GM10847 (cell line): ENCODE results near the gene KRT23.

Source experiments
- POLR2A ChIP-seq: IDR thresholded peaks from 2 replicates; pipeline ENCODE4 v1.6.1; 2011; ENCODE audit not compliant: insufficient read length; ENCODE audit errors: extremely low read depth

The KRT23 gene

GRCh38 chr17:40953881-40954280 is 16.4 kb upstream of the KRT23 start:
- TF ChIP-seq POLR2A = no peak

- TF ChIP-seq POLR2A = no peak
Observed at GRCh38 chr17:40952661-40953060, 15.2 kb upstream of the KRT23 start.

DNA sequence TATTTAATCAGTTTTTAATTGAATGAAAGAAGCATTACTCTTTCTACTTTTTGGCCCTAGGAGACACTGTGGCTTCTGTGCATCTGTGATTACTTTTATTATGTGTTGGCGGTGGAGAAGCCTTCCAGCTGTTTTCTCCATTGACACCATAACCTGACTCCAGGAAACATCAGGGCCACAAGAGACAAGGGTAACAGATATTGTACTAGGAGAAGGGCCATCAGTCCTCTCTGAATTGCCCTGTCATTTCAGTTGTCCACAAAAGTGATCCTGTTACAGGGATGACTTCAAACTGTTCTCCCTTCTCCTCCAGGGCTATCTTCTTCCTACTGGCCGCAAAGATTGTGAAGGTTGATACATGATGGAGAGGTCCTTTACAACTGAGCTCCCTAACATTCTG is 14.7 kb upstream of the KRT23 start:
- no peak for TF ChIP-seq POLR2A

GRCh38 chr17:40951011-40951622 is 13.7 kb upstream of the KRT23 start:
- no peak for TF ChIP-seq POLR2A

- no peak for TF ChIP-seq POLR2A
Observed at GRCh38 chr17:40950176-40950575, 12.7 kb upstream of the KRT23 start.

DNA sequence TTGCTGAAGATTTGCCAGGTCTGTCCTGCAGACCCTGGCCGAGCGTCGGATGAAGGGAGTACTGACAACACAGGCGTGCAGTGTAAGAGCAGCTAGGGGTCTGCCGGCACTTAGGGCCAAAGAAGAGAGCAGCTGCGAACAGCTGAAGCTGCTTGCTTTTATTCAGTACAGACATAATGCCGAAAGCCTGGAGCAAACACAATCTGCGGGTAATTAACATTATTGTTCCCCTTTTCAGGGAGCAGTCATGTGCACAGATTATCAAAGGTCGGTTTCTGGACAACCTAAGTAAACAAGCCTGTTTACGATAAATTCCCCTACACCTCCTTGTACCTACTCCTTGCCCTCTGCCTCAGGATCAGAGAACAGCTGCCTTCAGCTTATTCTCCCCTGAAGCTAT is 12.0 kb upstream of the KRT23 start:
- TF ChIP-seq POLR2A = no peak

DNA sequence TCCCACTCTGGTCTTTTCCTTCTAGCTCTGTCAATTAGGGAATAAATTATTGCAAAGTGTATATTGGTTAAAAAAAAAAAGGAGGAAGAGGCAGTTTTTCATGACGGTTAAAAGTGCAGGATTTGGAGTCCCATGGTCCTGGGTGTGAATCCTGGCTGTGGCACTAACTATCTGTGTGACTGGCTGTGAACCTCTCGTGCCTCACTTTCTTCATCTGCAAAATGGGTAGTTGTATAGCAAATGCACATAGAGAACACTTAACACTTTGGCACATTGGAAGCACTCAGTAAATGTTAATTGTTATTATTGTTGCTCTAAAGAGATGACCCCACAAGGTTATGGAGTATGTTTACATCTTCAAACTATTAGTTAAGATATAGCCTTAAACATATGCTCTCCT is 10.5 kb upstream of the KRT23 start:
- TF ChIP-seq POLR2A = no peak

- TF ChIP-seq POLR2A = no peak
Observed at GRCh38 chr17:40945414-40945813, 8.0 kb upstream of the KRT23 start.

DNA sequence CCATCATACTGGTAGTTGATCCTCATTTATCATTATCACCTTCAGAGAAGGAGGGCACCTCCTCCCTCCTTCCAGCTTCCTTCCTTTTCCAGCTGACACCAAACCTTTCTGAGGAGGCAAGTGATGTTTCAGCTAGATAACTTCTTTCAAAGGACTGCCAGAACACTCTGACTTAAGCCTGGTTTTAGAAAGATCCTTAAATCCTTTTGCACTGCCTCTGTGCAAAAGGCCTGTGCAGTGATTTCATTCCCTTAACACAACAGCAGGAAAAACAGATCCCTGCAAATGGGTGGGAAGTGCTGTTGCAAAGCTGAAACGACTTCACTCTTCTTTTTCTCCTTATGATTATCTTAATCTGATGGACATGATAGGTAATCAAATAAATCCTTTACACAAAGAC is 7.1 kb upstream of the KRT23 start:
- no peak for TF ChIP-seq POLR2A

DNA sequence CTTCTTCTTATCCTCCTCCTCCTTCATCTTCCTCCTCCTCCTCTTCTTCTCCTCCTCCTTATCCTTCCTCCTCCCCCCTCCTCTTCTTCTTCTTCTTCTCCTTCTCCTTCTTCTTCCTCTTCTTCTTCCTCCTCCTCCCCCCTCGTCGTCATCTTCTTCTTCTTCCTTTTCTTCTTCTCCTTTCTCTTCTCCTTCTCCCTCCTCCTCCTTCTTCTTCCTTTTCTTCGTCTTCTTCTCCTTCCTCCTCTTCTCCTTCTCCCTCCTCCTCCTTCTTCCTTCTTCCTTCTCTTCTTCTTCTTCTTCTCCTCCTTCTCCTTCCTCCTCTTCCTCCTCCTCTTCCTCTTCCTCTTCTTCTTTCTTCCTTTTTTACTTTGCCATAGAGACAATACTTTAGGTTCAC is 5.1 kb upstream of the KRT23 start:
- TF ChIP-seq POLR2A = no peak

DNA sequence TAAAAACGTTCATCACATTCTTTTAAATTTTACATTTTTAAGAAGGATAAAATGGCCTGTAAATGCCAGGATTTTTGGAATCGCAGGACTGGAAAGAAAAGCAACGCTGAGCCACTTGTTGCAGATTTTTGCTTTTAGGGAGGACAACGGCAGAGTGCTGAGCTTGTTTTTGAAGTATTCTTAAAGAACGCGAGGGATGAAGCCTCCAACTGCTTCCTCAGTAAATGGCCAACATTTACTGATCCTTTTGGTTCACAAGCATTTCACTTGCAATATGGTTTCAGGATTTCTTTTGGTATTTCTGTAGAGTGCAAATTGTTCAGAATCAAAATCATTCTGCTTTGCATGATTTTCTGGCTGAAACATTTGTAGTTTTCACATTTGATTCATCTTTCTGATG is 2.8 kb upstream of the KRT23 start:
- no peak for TF ChIP-seq POLR2A

GRCh38 chr17:40938981-40939380 is 1.5 kb upstream of the KRT23 start:
- no peak for TF ChIP-seq POLR2A

- no peak for TF ChIP-seq POLR2A
Observed at GRCh38 chr17:40936976-40937375, 470 bp downstream of the KRT23 start.

GRCh38 chr17:40936437-40936971 is 942 bp downstream of the KRT23 start:
- no peak for TF ChIP-seq POLR2A

GRCh38 chr17:40935624-40936023 is 1.8 kb downstream of the KRT23 start:
- no peak for TF ChIP-seq POLR2A

- no peak for TF ChIP-seq POLR2A
Observed at GRCh38 chr17:40932608-40933007, 4.8 kb downstream of the KRT23 start.

DNA sequence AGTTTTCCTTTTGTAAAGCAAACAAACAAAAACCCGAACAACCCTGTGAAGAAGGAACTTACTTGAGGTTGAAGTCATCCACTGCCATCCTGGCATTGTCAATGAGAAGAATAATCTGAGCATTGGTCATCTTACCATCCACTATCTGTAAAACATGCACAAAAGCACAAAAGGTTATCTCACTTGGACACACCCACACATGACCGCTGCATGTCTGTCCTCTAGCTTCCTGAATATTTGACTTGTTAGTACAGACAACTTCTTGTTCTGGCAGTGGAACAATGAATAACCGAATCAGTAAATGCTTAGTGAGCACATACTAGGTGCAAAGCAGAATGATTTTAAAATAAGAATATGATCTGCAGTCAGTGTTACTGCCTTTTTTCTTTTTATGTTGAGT is 6.1 kb downstream of the KRT23 start:
- TF ChIP-seq POLR2A = no peak
